CD4-positive, alpha-beta T cell treated with Interleukin-15 for 1 hour (primary cell): ENCODE data around the gene PPY.
"Not testable (repeated sequence)": the region's sequence is repeated elsewhere in the genome, so short reads cannot be mapped to it uniquely, and the experiment has no call there.

Experiments used
- DNase-seq: peaks from one replicate; pipeline ENCODE4 v3.0.0-alpha.2; 2020

The PPY gene

GRCh38 chr17:43962479-43962878 is 20.2 kb upstream of the PPY start:
- no peak for DNase-seq

- DNase-seq = no peak
These were observed 19.7 kb upstream of the PPY start for GRCh38 chr17:43961954-43962353.

GRCh38 chr17:43961292-43961691 is 19.0 kb upstream of the PPY start:
- DNase-seq = not testable (repeated sequence)

GRCh38 chr17:43958748-43959352 is 16.6 kb upstream of the PPY start:
- DNase-seq = no peak

GRCh38 chr17:43956222-43956621 is 13.9 kb upstream of the PPY start:
- DNase-seq = no peak

GRCh38 chr17:43953746-43954145 is 11.5 kb upstream of the PPY start, which contains the start of gene PYY:
TSS of gene PYY (minus strand) at chr17:43953940. CDS start at chr17:43953483, 457 bp downstream.
- DNase-seq = no peak

GRCh38 chr17:43952724-43953666 is 10.7 kb upstream of the PPY start:
- no peak for DNase-seq

GRCh38 chr17:43952351-43952723 is 10.1 kb upstream of the PPY start:
- no peak for DNase-seq

- DNase-seq = no peak
These were observed 9.5 kb upstream of the PPY start for GRCh38 chr17:43951750-43952149.

- no peak for DNase-seq
These were observed 8.3 kb upstream of the PPY start for GRCh38 chr17:43950554-43950953.

- DNase-seq = no peak
These were observed 7.5 kb upstream of the PPY start for GRCh38 chr17:43949781-43950180.

GRCh38 chr17:43946781-43947180 is 4.5 kb upstream of the PPY start:
- no peak for DNase-seq

GRCh38 chr17:43945074-43945829 is 3.0 kb upstream of the PPY start:
- DNase-seq = no peak

GRCh38 chr17:43940630-43941029 is 1.6 kb downstream of the PPY start:
- no peak for DNase-seq

GRCh38 chr17:43939886-43940285 is 2.4 kb downstream of the PPY start:
- no peak for DNase-seq

- not testable (repeated sequence) for DNase-seq
These were observed 2.8 kb downstream of the PPY start for GRCh38 chr17:43939452-43939851.

GRCh38 chr17:43938838-43939182 is 3.5 kb downstream of the PPY start:
- DNase-seq = no peak

GRCh38 chr17:43936434-43936833 is 5.8 kb downstream of the PPY start:
- DNase-seq = no peak

- no peak for DNase-seq
These were observed 6.4 kb downstream of the PPY start for GRCh38 chr17:43935926-43936261.

- no peak for DNase-seq
These were observed 6.9 kb downstream of the PPY start for GRCh38 chr17:43935204-43935925.

- no peak for DNase-seq
These were observed 9.4 kb downstream of the PPY start for GRCh38 chr17:43932923-43933322.

- DNase-seq = no peak
These were observed 9.9 kb downstream of the PPY start for GRCh38 chr17:43932357-43932756.

GRCh38 chr17:43931062-43931571 is 11.2 kb downstream of the PPY start:
- DNase-seq = no peak
